Measurements from ENCODE around the gene CERS4.
"Not testable (repeated sequence)": the region's sequence is repeated elsewhere in the genome, so short reads cannot be mapped to it uniquely, and the experiment has no call there.

CERS4 gene

GRCh38 chr19:8209462-8210378, 550 bp downstream of the CERS4 start:
- DNase-seq (ENCODE audit: low read depth in 2 of 2) = no peak

DNA sequence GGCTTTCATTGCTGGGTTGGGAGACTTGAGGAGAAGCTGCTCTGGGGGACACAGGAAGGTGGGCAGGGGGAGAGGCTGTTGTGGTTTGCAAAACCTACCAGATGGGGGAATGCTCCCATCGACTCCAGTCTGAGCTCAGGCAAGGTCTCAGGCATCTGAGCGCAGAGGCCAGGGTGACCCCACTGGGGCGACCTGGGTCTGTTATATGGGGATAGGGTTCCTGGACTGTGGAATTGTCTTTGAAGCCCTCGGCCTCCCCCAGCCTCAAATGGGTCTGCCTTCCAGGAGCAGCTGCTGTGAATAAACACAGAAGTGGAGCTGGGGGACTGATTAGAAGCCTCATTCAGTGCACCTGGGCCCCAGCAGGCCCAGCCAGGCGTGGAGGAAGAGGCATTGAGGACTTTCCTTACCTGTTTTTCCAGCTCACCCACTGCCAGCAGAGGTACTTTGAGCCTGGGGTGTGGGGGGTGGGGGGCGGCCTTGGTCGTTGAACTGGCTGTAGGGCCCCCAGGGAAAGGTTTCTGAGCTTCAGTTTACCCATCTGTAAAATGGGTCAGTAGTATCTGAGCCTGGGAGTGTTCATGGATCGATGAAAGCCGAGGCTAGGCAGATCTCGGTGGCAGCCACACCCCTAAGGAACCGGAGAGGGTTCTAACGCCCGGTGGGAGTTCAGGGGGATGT, 1.4 kb downstream of the CERS4 start:
- no peak for DNase-seq (ENCODE audit: low read depth in 2 of 2)

GRCh38 chr19:8212212-8212611, 3.0 kb downstream of the CERS4 start:
- no peak for DNase-seq (ENCODE audit: low read depth in 2 of 2)

DNA sequence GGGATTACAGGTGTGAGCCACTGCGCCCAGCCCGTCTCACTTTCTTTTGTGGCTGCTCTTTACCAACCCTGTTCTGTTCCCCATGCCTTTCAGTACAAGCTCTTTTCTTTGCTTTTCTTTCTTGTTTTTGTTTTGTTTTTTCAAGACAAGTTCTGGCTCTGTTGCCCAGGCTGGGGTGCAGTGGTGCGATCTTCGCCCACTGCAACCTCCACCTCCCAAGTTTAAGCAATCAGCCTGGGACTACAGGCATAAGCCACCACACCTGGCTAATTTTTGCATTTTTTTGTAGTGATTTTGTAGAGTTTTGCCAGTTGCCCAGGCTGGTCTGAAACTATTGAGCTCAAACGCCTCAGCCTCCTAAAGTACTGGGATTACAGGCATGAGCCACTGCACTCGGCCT, 3.7 kb downstream of the CERS4 start:
- no peak for DNase-seq (ENCODE audit: low read depth in 2 of 2)

DNA sequence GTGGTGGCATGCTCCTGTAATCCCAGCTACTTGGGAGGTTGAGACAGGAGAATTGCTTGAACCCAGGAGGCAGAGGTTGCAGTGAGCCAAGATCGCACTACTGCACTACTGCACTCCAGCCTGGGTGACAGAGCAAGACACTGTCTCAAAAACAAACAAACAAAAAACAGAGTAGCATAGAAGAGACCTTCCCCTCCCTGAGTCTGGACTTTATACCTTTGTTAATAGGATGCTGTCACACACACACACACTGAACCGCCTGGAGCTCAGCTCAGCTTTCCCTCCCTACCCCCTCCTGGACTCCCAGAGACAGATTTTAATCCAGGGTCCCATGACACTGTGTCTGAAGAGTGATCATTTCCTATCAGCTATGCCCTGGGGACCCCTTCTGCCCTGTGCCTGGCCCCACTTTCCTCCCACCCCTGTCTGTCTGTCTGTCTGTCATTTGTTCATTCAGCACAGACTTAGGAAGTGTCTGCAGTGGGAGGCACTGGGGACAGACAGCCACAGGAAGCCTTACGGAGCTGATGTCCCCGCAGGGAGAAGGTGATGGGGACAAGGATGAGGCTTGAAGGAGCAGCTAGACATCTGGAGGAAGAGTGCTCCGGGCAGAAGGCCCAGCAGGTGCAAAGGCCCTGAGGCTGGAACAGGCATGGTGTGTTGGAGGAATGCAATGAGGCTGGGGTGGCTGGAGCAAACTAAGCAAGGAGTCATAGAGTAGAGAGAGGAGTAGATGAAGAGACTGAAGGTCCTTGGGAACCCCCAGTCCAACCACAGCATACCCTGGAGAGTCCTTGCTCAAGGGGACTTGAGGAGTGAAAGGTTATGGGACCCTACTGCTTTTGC, 4.9 kb downstream of the CERS4 start:
- DNase-seq (ENCODE audit: low read depth in 2 of 2) = no peak

DNA sequence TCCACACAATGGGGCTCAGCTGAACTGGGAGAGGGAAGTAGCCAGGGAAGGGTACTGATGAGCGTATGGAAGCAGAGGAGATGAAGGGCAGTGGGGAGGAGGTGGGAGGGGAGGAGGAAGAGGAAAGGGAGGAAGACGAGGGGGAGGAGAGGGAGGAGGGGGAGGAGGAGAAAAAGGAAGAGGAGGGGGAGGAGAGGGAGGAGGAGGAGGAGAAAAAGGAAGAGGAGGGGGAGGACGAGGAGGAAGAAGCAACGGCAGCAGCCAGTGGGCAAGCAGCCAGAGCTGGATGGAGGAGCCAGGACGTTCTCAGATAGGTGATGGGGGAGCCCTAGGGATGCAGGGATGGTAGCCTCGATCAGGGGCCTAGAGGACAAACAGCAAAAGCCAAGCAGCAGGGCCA, 5.6 kb downstream of the CERS4 start:
- DNase-seq (ENCODE audit: low read depth in 2 of 2) = no peak

- DNase-seq (ENCODE audit: low read depth in 2 of 2) = no peak
Observed at GRCh38 chr19:8215783-8216182, 6.6 kb downstream of the CERS4 start.

GRCh38 chr19:8216357-8216756, 7.2 kb downstream of the CERS4 start:
- no peak for DNase-seq (ENCODE audit: low read depth in 2 of 2)

GRCh38 chr19:8218127-8218526, 9.0 kb downstream of the CERS4 start:
- DNase-seq (ENCODE audit: low read depth in 2 of 2) = not testable (repeated sequence)

DNA sequence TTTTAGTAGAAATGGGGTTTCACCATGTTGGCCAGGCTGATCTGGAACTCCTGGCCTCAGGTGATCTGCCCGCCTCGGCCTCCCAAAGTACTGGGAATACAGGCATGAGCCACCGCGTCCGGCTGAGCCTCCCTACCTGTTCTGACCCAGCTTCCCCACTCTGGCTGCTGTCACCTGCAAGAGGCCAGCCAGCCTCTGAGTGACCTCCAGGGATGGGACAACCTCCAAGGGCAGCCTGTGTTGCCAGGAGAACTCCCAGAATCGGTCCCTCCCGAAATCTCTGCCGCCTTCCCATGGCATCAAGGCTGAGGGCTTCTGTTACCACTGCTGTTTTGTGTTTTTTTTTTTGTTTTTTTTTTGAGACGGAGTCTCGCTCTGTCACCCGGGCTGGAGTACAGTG, 11.3 kb downstream of the CERS4 start:
- DNase-seq (ENCODE audit: low read depth in 2 of 2) = no peak

DNA sequence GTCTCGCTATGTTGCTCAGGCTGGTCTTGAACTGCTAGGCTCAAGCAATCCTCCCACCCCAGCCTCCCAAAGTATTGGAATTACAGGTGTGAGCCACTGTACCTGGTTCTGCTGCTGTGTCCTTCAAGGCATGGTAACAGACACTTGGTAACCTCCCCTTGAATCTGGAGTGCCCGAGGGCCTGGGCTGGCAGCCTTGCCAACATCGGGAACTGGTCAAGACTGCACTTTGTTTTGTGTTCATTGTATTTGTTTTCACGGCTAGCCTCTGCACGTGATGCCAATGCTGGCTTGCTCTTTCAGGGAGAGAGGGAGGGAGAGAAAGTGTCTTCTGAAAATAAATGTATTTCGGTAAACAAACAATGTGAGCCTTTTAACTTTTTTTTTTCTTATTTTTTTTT, 12.0 kb downstream of the CERS4 start:
- no peak for DNase-seq (ENCODE audit: low read depth in 2 of 2)

DNA sequence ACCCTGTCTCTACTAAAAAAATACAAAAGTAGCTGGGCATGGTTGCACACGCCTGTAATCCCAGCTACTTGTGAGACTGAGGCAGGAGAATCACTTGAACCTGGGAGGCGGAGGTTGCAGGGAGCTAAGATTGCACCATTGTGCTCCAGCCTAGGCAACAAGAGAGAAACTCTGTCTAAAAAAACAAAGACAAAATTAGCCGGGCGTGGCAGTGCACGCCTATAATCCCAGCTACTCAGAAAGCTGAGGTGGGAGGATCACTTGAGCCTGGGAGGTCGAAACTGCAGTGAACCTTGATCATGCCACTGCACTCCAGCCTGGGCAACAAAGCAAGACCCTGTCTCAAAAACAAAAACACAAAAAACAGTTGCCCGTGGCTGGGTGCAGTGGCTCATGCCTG, 14.3 kb downstream of the CERS4 start:
- DNase-seq (ENCODE audit: low read depth in 2 of 2) = not testable (repeated sequence)

GRCh38 chr19:8224394-8225145, 15.4 kb downstream of the CERS4 start:
- no peak for DNase-seq (ENCODE audit: low read depth in 2 of 2)

DNA sequence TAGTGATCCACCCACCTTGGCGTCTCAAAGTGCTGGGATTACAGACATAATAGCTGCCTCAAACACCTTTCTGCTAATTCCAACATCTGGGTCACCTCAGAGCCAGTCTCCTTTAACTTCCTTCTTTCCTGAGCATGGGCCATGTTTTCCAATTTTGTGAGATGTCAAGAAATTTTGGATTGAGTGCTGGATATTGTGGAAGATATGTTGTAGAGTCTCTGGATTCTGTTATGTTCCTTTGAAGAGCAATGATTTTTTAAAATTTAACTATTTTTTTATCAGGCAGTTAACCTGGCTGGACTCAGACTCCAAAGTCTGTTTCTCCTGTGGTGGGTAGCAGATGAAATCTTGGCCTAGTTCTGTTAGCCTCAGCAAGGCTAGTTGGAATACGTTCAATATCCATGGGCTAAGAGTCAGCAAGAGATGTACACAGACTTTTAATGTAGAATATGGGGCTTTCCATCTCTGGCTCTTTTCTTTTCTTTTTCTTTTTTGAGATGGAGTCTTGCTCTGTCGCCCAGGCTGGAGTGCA, 22.0 kb downstream of the CERS4 start:
- DNase-seq (ENCODE audit: low read depth in 2 of 2) = no peak

DNA sequence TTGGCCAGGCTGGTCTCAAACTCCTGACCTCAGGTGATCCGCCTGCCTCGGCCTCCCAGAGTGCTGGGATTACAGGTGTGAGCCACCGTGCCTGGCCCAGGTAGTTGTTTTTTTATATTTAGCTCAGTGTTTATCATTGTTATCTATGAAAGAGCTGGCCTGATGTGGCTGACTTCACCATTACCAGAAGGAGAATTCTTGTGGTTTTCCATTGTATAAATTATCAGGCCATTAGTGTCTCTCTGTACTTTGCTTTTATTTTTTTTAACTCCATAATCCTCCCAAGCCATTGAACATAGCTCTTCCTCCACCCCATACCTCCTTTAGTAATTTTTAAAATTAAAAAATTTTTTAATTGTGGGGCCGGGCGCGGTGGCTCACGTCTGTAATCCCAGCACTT, 24.2 kb downstream of the CERS4 start:
- DNase-seq (ENCODE audit: low read depth in 2 of 2) = no peak

GRCh38 chr19:8237026-8237425, 27.9 kb downstream of the CERS4 start:
- DNase-seq (ENCODE audit: low read depth in 2 of 2) = no peak

GRCh38 chr19:8238251-8238650, 29.1 kb downstream of the CERS4 start:
- no peak for DNase-seq (ENCODE audit: low read depth in 2 of 2)

- no peak for DNase-seq (ENCODE audit: low read depth in 2 of 2)
Observed at GRCh38 chr19:8239528-8240273, 30.5 kb downstream of the CERS4 start.

DNA sequence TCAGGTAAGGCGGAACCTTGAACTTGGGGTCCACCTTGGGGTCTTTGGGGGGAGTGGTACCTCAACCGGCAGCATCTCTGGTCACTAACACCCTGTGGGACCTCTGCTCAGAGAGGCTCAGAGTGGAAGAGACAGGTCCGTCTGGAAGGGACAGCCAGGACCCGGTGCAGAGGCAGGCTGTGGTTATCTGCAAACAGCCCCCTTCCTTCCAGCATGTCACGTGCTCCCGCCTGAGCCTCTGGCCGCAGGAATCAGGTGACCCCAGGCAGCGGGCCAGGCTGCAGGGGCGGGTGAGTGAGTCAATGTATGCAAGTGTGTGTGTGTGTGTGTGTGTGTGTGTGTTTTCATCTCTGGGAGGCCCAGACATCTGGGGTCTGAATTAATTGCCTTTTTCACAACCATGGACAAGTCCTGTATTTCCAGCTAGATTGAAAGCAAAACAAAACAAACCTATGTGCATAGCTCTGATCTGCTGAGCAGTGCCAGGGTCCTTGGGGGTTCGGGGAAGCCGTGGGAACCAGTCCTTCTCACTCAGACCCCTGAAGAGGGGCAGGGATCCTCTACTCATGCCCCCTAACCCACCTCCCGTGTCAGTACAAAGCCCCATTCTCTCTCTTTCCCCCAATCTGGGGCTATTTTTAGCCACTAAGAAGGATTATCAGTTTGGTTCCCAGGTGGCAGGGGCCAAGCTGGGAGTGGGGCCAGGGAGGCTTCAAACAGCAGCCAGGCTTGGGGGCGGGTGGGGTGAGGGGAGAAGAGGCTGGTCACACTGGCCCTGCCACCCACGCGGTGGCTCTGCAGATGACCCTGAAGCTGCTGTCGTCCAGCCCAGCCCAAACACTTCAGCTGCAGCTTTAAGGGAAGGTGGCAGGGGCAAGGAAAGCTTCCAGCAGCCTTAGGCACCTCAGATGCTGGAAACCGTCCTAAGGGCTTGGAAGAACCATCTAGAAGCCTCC, 31.4 kb downstream of the CERS4 start:
- DNase-seq (ENCODE audit: low read depth in 2 of 2) = peak; percentile 60 to 69
